Panc1 (cell line): ENCODE data around the gene WFS1. TPM values are rescaled to one million over a fixed set of nuclear protein-coding genes. Genes with fewer than 3 reads are reported as not detected.

ENCODE experiments used
- ATAC-seq: fragments of 200-7000 bp; cut with Tn5 transposase; 2 replicates; pipeline ENCODE4 v1.9.1; 2020; ENCODE audit warnings: mild to moderate bottlenecking, moderate library complexity
- BruUV-seq: library from RNA; stranded (reverse); fragments of 400-500 nt; replicated peaks from 2 replicates; lab custom pipeline; 2021; lab: Mats Ljungman, UMichigan
- CTCF ChIA-PET: fragments of 300-600 bp; sonication (Branson Sonifier 250); formaldehyde crosslinking; loops from one replicate; lab custom pipeline; 2022; ENCODE audit warnings: antibody characterized with exemption; lab: Charles Lee
- POLR2A ChIA-PET: fragments of 300-600 bp; sonication (Branson Sonifier 250); formaldehyde crosslinking; loops from one replicate; lab custom pipeline; 2022; ENCODE audit warnings: antibody characterized with exemption; lab: Charles Lee
- DNase-seq: peaks from one replicate; pipeline ENCODE4 v3.0.0-alpha.2; 2010; ENCODE audit warnings: low read depth, low spot score
- H3K27ac ChIP-seq: 2 replicates; pipeline ENCODE4 v1.5.1; 2011; ENCODE audit warnings: mild to moderate bottlenecking, low read length, inconsistent platforms
- H3K27me3 ChIP-seq: fragments of 200-500 bp; sonication (Bioruptor generic); 2 replicates; pipeline ENCODE4 v1.6.0; 2014; ENCODE audit warnings: low read length, inconsistent platforms; ENCODE audit not compliant: control insufficient read depth, insufficient read depth
- H3K36me3 ChIP-seq: fragments of 200-500 bp; sonication (Bioruptor generic); 2 replicates; pipeline ENCODE4 v1.5.1; 2014; ENCODE audit warnings: inconsistent platforms, mild to moderate bottlenecking, low read length, moderate library complexity; ENCODE audit not compliant: control insufficient read depth, insufficient read depth
- H3K4me1 ChIP-seq: 2 replicates; pipeline ENCODE4 v1.5.1; 2011; ENCODE audit warnings: inconsistent platforms, mild to moderate bottlenecking, low read length, moderate library complexity; ENCODE audit not compliant: control insufficient read depth, insufficient read depth
- H3K4me3 ChIP-seq, 2 experiments: 2 replicates each; pipeline ENCODE4 v1.5.1; 2011 to 2012; ENCODE audit warnings: low read depth in 2 of 2, low read length in 2 of 2, mild to moderate bottlenecking in 2 of 2, inconsistent platforms in 1 of 2, moderate library complexity in 1 of 2
- H3K9me3 ChIP-seq: fragments of 200-500 bp; sonication (Bioruptor generic); 2 replicates; pipeline ENCODE4 v1.5.1; 2014; ENCODE audit warnings: low read depth, mild to moderate bottlenecking, inconsistent platforms, low read length, moderate library complexity; ENCODE audit not compliant: control insufficient read depth, insufficient read depth
- CTCF ChIP-seq: fragments of 450-650 bp; IDR thresholded peaks from 2 replicates; pipeline ENCODE4 v1.5.1; 2017; ENCODE audit warnings: mild to moderate bottlenecking
- POLR2AphosphoS5 ChIP-seq: IDR thresholded peaks from 2 replicates; pipeline ENCODE4 v1.6.1; 2012; ENCODE audit warnings: mild to moderate bottlenecking, low read depth, low read length, moderate library complexity
- REST ChIP-seq, 2 experiments: IDR thresholded peaks; 2 replicates each; pipeline ENCODE4 v1.6.1; 2011 to 2012; ENCODE audit warnings: low read depth in 2 of 2, control low read depth in 1 of 2, low read length in 1 of 2, mild to moderate bottlenecking in 1 of 2, moderate library complexity in 1 of 2; ENCODE audit not compliant: insufficient read depth in 1 of 2
- SIN3A ChIP-seq: IDR thresholded peaks from 2 replicates; pipeline ENCODE4 v1.6.1; 2012; ENCODE audit warnings: low read depth, mild to moderate bottlenecking, low read length, moderate library complexity, borderline replicate concordance; ENCODE audit not compliant: insufficient read depth
- TCF7L2 ChIP-seq: IDR thresholded peaks from 2 replicates; pipeline ENCODE4 v1.6.1; 2011; ENCODE audit warnings: mild to moderate bottlenecking, low read depth, low read length, inconsistent platforms
- in situ Hi-C: cut with HindIII; loops from 2 replicates; pipeline ENCODE4 v1.10.0; 2016; ENCODE audit warnings: low sequenced_read_pairs, low pct_unique_long_range_greater_than_20kb
- intact Hi-C: fragments of 100-400 bp; cut with micrococcal nuclease; formaldehyde crosslinking; loops from one replicate; pipeline ENCODE4 v1.10.0; 2022; ENCODE audit not compliant: unreplicated experiment
- total RNA-seq: library from RNA; stranded (reverse); gene quantifications from one replicate; pipeline ENCODE4 v1.2.1, GENCODE V29; 2021; ENCODE audit not compliant: unreplicated experiment

WFS1 gene
- total RNA-seq, 1 experiment from 2014 or later = 67.5 TPM

GRCh38 chr4:6235901-6236640, 33.6 kb upstream of the WFS1 start:
- no peak for ATAC-seq
- no peak for DNase-seq
- Histone ChIP-seq H3K27ac (no peak overlapping the region), H3K4me1 (no peaks in the 10 kb centered on the region), H3K4me3 (no peak overlapping the region), H3K36me3 (no peaks in the 10 kb centered on the region), H3K9me3 (no peaks in the 10 kb centered on the region), H3K27me3 (no peaks in the 10 kb centered on the region)
- ChIA-PET POLR2A (no interaction called here), CTCF (interaction anchor here (1.5 kb wide), 1 partner anchor 15 kb away, joined by 4 read pairs; no protein-coding TSS in a partner anchor)
- in situ Hi-C loops (no loop called here), intact Hi-C loops (no loop called here)
- no TSS peak for BruUV-seq
- no peak for TF ChIP-seq CTCF
- TF ChIP-seq TCF7L2 = no peak
- TF ChIP-seq REST (IDR thresholded peaks at IDR 0.05; ENCODE audit: insufficient read depth in 1 of 2, low read depth in 2 of 2, low read length in 1 of 2) = no peak
- TF ChIP-seq POLR2AphosphoS5 = no peak
- TF ChIP-seq SIN3A = no peak

- intact Hi-C loops = no loop called here
- BruUV-seq = no TSS peak
- Histone ChIP-seq H3K27ac (no peak overlapping the region), H3K4me3 (no peak overlapping the region), H3K4me1 (no peaks in the 10 kb centered on the region), H3K27me3 (no peaks in the 10 kb centered on the region), H3K9me3 (no peaks in the 10 kb centered on the region), H3K36me3 (no peaks in the 10 kb centered on the region)
- DNase-seq (no peak), ATAC-seq (no peak)
- ChIA-PET POLR2A (no interaction called here), CTCF (no interaction called here)
- TF ChIP-seq TCF7L2 (no peak), SIN3A (no peak), REST (IDR thresholded peaks at IDR 0.05; ENCODE audit: insufficient read depth in 1 of 2, low read depth in 2 of 2, low read length in 1 of 2) (no peak), POLR2AphosphoS5 (no peak), CTCF (no peak)
- in situ Hi-C loops = no loop called here
Measured at GRCh38 chr4:6236816-6237390, 32.7 kb upstream of the WFS1 start.
